ENCODE results near the gene OCA2.

OCA2 gene

DNA sequence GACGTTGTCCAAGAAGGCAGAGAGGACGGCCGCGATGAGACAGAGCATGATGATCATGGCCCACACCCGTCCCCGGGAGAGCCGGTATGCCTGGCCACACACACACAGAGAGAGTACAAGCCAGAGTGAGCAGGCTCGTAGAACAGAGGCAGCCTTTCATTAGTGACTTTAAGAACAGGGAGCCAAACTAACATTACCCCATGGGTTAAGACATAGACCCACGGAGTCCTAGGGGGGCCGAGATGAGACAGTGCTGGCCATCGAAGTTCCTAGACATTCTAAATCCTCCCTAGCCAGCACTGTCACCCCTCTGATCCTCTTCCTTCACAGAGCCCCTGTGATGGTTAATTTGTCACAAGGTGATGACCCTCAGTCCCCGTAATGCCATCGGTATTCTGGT is 114.0 kb downstream of the OCA2 start:
- DNase-seq (ENCODE audit: low read depth, low spot score), result no peak
- Histone ChIP-seq H3K36me3 (ENCODE audit: control insufficient read depth, insufficient read depth, low read length) (no peaks in the 10 kb centered on the region), H3K27me3 (ENCODE audit: control insufficient read depth, insufficient read depth, low read length) (no peaks in the 10 kb centered on the region), H3K9me3 (ENCODE audit: control insufficient read depth, insufficient read depth, low read length) (peaks cover 2% of the 10 kb centered on the region; the same call in 1 of the 2 replicates), H3K4me3 (ENCODE audit: low read length) (no peak overlapping the region), H3K4me1 (ENCODE audit: control insufficient read depth, insufficient read depth, low read length) (no peaks in the 10 kb centered on the region), H3K27ac (ENCODE audit: low read length) (no peak overlapping the region)
- WGBS (ENCODE audit: insufficient coverage, insufficient read length), result no CpG with 5 or more reads among the region's 13 CpGs

DNA sequence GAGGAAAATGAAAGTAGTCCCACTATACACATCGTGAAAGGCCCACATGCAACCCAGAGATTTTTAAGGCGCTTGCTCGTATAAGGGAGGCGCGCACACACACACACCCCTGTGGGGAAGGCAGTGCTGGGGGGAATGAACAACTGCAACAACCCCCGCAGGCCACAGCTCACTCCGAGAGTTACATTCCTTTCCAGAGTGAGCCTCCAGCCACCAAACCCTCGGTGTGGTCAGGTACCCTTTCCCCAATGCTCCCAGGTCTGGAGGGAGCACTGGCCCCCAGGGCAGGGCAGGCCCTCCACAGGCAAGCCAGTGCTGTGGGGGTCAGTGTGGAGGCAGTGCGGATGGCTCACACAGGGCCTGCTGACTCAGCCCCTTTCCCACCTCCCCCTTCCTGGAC is 115.6 kb downstream of the OCA2 start:
- Histone ChIP-seq H3K4me3 (ENCODE audit: low read length) (no peak overlapping the region), H3K27ac (ENCODE audit: low read length) (no peak overlapping the region), H3K9me3 (ENCODE audit: control insufficient read depth, insufficient read depth, low read length) (peaks cover 2% of the 10 kb centered on the region; the same call in 1 of the 2 replicates), H3K4me1 (ENCODE audit: control insufficient read depth, insufficient read depth, low read length) (no peaks in the 10 kb centered on the region), H3K36me3 (ENCODE audit: control insufficient read depth, insufficient read depth, low read length) (no peaks in the 10 kb centered on the region), H3K27me3 (ENCODE audit: control insufficient read depth, insufficient read depth, low read length) (no peaks in the 10 kb centered on the region)
- WGBS (ENCODE audit: insufficient coverage, insufficient read length), result no CpG with 5 or more reads among the region's 9 CpGs
- DNase-seq (ENCODE audit: low read depth, low spot score), result no peak

DNA sequence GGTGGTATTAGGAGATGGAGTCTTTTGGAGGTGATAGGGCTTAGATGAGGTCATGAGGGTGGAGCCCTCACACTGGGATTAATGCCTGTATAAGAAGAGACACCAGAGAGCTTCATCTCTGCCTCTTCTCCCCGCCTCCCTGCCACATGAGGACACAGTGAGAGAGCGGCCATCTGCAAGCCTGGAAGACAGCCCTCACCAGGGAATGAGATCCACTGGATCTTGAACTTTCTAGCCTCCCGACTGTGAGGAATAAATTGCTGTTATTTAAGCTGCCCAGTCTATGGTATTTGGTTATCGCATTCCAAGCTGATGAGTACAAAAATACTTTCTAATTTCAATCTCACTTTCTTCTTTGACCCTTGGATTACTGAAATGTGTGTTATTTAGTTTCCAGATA is 121.4 kb downstream of the OCA2 start:
- no CpG with 5 or more reads among the region's 4 CpGs for WGBS (ENCODE audit: insufficient coverage, insufficient read length)
- no peak for DNase-seq (ENCODE audit: low read depth, low spot score)
- H3K4me1 ChIP-seq (ENCODE audit: control insufficient read depth, insufficient read depth, low read length), result no peaks in the 10 kb centered on the region

DNA sequence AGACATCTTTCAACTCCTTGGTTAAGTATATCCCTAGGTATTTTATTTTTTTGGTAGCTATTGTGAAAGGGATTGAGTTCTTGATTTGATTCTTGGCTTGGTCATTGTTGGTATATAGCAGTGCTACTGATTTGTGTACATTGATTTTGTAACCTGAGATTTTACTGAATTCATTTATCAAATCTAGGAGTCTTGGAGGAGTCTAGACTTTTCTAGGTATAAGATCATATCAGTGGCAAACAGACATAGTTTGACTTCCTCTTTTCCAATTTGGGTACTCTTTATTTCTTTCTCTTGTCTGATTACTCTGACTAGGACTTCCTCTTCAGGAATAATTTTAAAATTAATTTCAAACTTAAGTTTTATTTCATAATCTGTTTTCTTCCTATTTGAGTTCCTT is 125.2 kb downstream of the OCA2 start:
- Histone ChIP-seq H3K4me3 (ENCODE audit: low read length) (no peak overlapping the region), H3K4me1 (ENCODE audit: control insufficient read depth, insufficient read depth, low read length) (no peaks in the 10 kb centered on the region), H3K27ac (ENCODE audit: low read length) (no peak overlapping the region), H3K9me3 (ENCODE audit: control insufficient read depth, insufficient read depth, low read length) (no peaks in the 10 kb centered on the region), H3K36me3 (ENCODE audit: control insufficient read depth, insufficient read depth, low read length) (no peaks in the 10 kb centered on the region), H3K27me3 (ENCODE audit: control insufficient read depth, insufficient read depth, low read length) (no peaks in the 10 kb centered on the region)
- no peak for DNase-seq (ENCODE audit: low read depth, low spot score)

More for the DNA sequence above, 121.4 kb downstream of the OCA2 start:
- Histone ChIP-seq H3K36me3 (ENCODE audit: control insufficient read depth, insufficient read depth, low read length) (no peaks in the 10 kb centered on the region), H3K4me3 (ENCODE audit: low read length) (no peak overlapping the region), H3K27ac (ENCODE audit: low read length) (no peak overlapping the region), H3K27me3 (ENCODE audit: control insufficient read depth, insufficient read depth, low read length) (no peaks in the 10 kb centered on the region), H3K9me3 (ENCODE audit: control insufficient read depth, insufficient read depth, low read length) (no peaks in the 10 kb centered on the region)

DNA sequence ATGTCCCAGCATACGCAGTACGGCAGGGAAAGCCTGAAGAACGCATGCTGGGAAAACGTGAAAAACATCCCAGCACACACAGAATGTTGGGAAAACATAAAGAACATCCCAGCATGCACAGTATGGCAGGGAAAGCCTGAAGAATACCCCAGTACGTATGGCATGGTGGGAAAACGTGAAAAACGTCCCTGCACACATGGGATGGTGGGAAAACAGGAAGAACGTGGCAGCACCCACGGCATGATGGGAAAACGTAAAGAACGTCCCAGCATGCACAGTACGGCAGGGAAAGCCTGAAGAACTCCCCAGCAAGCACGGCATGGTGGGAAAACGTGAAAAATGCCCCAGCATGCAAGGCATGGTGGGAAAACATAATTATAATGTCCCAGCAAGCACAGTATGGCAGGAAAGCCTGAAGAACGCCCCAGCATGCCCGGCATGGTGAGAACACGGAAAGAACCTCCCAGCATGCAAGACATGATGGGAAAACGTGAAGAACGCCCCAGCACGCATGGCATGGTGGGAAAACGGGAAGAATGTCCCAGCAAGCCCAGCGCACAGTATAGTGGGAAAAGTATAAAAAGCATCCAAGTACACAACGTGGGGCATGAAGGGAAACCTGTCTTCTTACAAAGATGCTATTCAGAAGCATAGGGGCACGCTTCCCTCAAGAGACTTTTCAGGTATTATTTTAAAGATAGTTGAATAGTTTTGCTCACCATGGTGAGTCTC is 128.3 kb downstream of the OCA2 start:
- Histone ChIP-seq H3K9me3 (ENCODE audit: control insufficient read depth, insufficient read depth, low read length) (no peaks in the 10 kb centered on the region; the same call in 1 of the 2 replicates), H3K36me3 (ENCODE audit: control insufficient read depth, insufficient read depth, low read length) (no peaks in the 10 kb centered on the region), H3K4me3 (ENCODE audit: low read length) (no peak overlapping the region), H3K27me3 (ENCODE audit: control insufficient read depth, insufficient read depth, low read length) (no peaks in the 10 kb centered on the region), H3K4me1 (ENCODE audit: control insufficient read depth, insufficient read depth, low read length) (no peaks in the 10 kb centered on the region), H3K27ac (ENCODE audit: low read length) (no peak overlapping the region)
- DNase-seq (ENCODE audit: low read depth, low spot score), result no peak
- no CpG with 5 or more reads among the region's 24 CpGs for WGBS (ENCODE audit: insufficient coverage, insufficient read length)

DNA sequence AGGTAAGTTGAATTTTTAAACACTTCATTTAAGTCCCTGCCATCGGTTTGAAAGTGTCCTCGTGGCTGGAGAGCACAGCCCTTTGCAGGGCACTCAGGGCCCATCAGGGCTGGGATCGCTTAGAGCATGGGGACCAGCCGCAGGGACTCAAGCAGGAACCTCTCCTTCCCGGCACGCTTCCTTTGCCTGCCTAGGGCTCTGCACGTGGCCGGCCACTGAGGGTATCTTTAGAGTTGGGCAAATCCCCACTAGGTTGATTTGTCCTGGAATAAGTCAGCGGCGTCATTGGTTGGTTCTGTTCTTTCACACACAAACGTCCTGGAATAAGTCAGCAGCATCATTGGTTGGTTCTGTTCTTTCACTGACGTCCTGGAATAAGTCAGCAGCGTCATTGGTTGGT is 131.6 kb downstream of the OCA2 start:
- DNase-seq (ENCODE audit: low read depth, low spot score), result no peak
- no CpG with 5 or more reads among the region's 13 CpGs for WGBS (ENCODE audit: insufficient coverage, insufficient read length)
- no peak overlapping the region for H3K4me3 ChIP-seq (ENCODE audit: low read length)
- H3K4me1 ChIP-seq (ENCODE audit: control insufficient read depth, insufficient read depth, low read length), result no peaks in the 10 kb centered on the region
- H3K36me3 ChIP-seq (ENCODE audit: control insufficient read depth, insufficient read depth, low read length), result no peaks in the 10 kb centered on the region
- H3K27ac ChIP-seq (ENCODE audit: low read length), result no peak overlapping the region
- no peaks in the 10 kb centered on the region for H3K27me3 ChIP-seq (ENCODE audit: control insufficient read depth, insufficient read depth, low read length)
- H3K9me3 ChIP-seq (ENCODE audit: control insufficient read depth, insufficient read depth, low read length), result no peaks in the 10 kb centered on the region; the same call in 1 of the 2 replicates

DNA sequence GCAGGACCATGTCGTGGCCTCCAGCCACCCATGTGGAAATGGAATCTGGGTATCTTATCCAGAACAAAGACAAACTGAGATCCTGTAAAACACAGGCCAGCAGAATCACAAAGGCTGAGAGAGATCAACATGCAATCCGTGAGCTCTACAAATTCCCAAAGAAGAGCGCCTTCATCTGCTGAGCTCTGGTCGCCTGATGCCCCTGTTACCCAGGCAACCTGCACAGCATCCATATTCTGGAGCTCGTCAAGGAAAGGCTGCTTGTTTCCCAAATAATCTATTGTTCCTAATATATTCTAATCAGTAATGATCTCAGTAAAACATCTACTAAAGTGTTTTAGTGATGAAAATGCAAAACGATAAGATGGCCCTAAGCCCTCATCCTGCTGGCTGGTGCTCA is 133.6 kb downstream of the OCA2 start:
- no peaks in the 10 kb centered on the region for H3K36me3 ChIP-seq (ENCODE audit: control insufficient read depth, insufficient read depth, low read length)
- H3K9me3 ChIP-seq (ENCODE audit: control insufficient read depth, insufficient read depth, low read length), result no peaks in the 10 kb centered on the region; the same call in 1 of the 2 replicates
- H3K27ac ChIP-seq (ENCODE audit: low read length), result no peak overlapping the region
- no peak overlapping the region for H3K4me3 ChIP-seq (ENCODE audit: low read length)
- no peak for DNase-seq (ENCODE audit: low read depth, low spot score)
- WGBS (ENCODE audit: insufficient coverage, insufficient read length), result no CpG with 5 or more reads among the region's 6 CpGs
- no peaks in the 10 kb centered on the region for H3K27me3 ChIP-seq (ENCODE audit: control insufficient read depth, insufficient read depth, low read length)
- H3K4me1 ChIP-seq (ENCODE audit: control insufficient read depth, insufficient read depth, low read length), result no peaks in the 10 kb centered on the region

DNA sequence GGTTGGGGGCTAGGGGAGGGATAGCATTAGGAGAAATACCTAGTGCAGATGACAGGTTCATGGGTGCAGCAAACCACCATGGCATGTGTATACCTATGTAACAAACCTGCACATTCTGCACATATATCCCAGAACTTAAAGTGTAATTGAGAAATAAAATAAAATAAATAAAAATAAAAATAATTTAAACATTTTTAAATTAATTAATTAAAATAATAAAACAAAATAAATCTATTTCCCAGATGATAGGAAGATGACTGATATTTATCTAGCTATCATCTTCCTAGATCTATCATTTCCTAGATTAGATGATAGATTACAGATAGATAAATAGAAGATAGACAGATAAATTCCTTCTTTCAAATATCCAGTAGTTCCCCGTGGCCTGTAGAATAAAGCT is 137.3 kb downstream of the OCA2 start:
- Histone ChIP-seq H3K4me1 (ENCODE audit: control insufficient read depth, insufficient read depth, low read length) (no peaks in the 10 kb centered on the region), H3K36me3 (ENCODE audit: control insufficient read depth, insufficient read depth, low read length) (no peaks in the 10 kb centered on the region), H3K4me3 (ENCODE audit: low read length) (no peak overlapping the region), H3K27ac (ENCODE audit: low read length) (no peak overlapping the region), H3K9me3 (ENCODE audit: control insufficient read depth, insufficient read depth, low read length) (no peaks in the 10 kb centered on the region), H3K27me3 (ENCODE audit: control insufficient read depth, insufficient read depth, low read length) (no peaks in the 10 kb centered on the region)
- no peak for DNase-seq (ENCODE audit: low read depth, low spot score)
- no CpG with 5 or more reads among the region's 1 CpG for WGBS (ENCODE audit: insufficient coverage, insufficient read length)

DNA sequence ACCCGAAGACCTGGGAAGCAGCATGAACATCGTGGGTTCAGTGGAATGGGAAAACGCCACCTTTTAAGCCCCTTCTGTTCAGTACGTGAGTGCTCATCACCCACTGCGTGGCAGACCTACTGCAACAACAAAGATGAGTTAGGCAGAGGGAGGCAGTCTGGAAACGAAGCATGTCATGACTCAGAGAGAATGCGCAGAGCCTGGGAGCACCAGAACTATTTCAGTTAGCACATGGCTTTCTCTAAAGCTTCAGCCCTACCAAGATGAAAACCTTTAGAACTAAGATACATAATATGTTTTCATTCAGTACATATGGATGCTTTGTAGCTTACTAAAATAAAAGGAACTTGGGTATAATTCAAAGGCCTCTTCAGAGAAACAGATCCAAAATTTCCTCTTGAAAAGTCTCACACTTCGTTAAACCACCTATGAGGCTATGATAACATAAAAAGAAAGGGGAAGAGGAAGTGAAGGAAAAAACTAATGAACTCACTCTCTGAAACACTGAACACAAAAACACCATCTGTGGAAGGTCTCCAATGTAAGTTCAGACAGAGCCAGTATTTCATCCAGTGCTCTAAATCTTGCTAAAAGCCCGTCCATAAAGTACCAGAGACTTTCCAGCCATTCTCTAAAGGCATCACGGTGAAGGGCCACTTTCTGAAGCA is 140.1 kb downstream of the OCA2 start:
- H3K27ac ChIP-seq (ENCODE audit: low read length), result no peak overlapping the region
- no peak overlapping the region for H3K4me3 ChIP-seq (ENCODE audit: low read length)
- no peaks in the 10 kb centered on the region for H3K4me1 ChIP-seq (ENCODE audit: control insufficient read depth, insufficient read depth, low read length)
- no peaks in the 10 kb centered on the region for H3K27me3 ChIP-seq (ENCODE audit: control insufficient read depth, insufficient read depth, low read length)
- WGBS (ENCODE audit: insufficient coverage, insufficient read length), result no CpG with 5 or more reads among the region's 10 CpGs
- DNase-seq (ENCODE audit: low read depth, low spot score), result no peak
- H3K36me3 ChIP-seq (ENCODE audit: control insufficient read depth, insufficient read depth, low read length), result no peaks in the 10 kb centered on the region
- no peaks in the 10 kb centered on the region for H3K9me3 ChIP-seq (ENCODE audit: control insufficient read depth, insufficient read depth, low read length)

DNA sequence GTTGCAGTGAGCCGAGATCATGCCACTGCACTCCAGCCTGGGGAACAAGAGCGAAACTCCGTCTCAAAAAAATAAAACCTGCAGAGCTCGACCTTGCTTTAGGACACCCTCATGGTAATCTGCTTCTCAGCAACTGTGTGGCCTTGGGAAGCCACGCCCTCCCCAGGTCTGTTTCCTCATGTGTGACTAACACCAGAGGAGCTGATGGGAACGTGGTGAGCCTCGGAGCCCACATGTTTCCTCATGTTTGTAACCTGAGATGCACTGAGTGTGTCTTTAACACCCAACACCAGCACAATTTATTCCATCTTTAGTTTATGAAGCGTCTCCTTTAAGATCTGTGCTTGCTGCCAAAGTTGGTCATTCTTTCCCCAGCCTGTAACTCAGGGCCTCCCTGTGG is 142.8 kb downstream of the OCA2 start:
- Histone ChIP-seq H3K4me1 (ENCODE audit: control insufficient read depth, insufficient read depth, low read length) (no peaks in the 10 kb centered on the region), H3K27me3 (ENCODE audit: control insufficient read depth, insufficient read depth, low read length) (no peaks in the 10 kb centered on the region), H3K27ac (ENCODE audit: low read length) (no peak overlapping the region), H3K36me3 (ENCODE audit: control insufficient read depth, insufficient read depth, low read length) (no peaks in the 10 kb centered on the region), H3K4me3 (ENCODE audit: low read length) (no peak overlapping the region), H3K9me3 (ENCODE audit: control insufficient read depth, insufficient read depth, low read length) (0 out of 2 replicates have a peak, but pooled peaks cover 2% of the 10 kb centered on the region)
- DNase-seq (ENCODE audit: low read depth, low spot score), result no peak
- no CpG with 5 or more reads among the region's 8 CpGs for WGBS (ENCODE audit: insufficient coverage, insufficient read length)

DNA sequence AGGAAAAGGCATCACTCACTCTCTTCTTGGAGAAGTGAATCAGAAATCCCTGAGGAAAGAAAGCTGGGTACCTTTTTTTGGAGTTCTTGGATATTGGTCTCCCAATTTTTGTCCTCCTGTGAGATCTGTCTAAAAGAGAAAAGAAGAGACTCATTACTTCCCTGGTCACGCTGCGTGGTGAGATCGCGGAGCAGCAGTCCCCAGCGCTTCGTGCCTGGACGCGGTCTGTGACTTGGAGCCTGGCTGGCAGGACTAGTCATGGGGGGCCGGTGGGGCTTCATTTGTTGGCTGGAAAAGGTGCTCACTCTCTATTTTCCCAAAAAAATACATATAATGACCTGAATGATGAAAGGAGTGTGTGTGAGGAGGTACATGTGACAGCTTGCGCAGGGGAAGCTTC is 144.0 kb downstream of the OCA2 start:
- no peaks in the 10 kb centered on the region for H3K36me3 ChIP-seq (ENCODE audit: control insufficient read depth, insufficient read depth, low read length)
- no CpG with 5 or more reads among the region's 10 CpGs for WGBS (ENCODE audit: insufficient coverage, insufficient read length)
- H3K9me3 ChIP-seq (ENCODE audit: control insufficient read depth, insufficient read depth, low read length), result 0 out of 2 replicates have a peak, but pooled peaks cover 3% of the 10 kb centered on the region
- H3K27me3 ChIP-seq (ENCODE audit: control insufficient read depth, insufficient read depth, low read length), result no peaks in the 10 kb centered on the region
- no peaks in the 10 kb centered on the region for H3K4me1 ChIP-seq (ENCODE audit: control insufficient read depth, insufficient read depth, low read length)
- DNase-seq (ENCODE audit: low read depth, low spot score), result no peak
- H3K27ac ChIP-seq (ENCODE audit: low read length), result no peak overlapping the region
- H3K4me3 ChIP-seq (ENCODE audit: low read length), result no peak overlapping the region
